SK-N-SH treated with all-trans-retinoic acid at 6 μM for 48 hours (cell line): ENCODE data around the gene HPN.

Experiments
- ATAC-seq: fragments of 200-7000 bp; cut with Tn5 transposase; 3 replicates; pipeline ENCODE4 v1.9.1; 2020; ENCODE audit warnings: mild to moderate bottlenecking, moderate library complexity
- ARNTL ChIP-seq: fragments of 450-650 bp; formaldehyde crosslinking; IDR thresholded peaks from 2 replicates; pipeline ENCODE4 v1.5.0; 2020; ENCODE audit warnings: low read depth, mild to moderate bottlenecking, moderate library complexity, borderline replicate concordance
- BACH2 ChIP-seq: fragments of 250-450 bp; sonication (Bioruptor Pico); IDR thresholded peaks from 2 replicates; pipeline ENCODE4 v1.9.0; 2021; ENCODE audit warnings: mild to moderate bottlenecking, borderline replicate concordance
- CREB5 ChIP-seq: fragments of 250-450 bp; sonication (Bioruptor Pico); IDR thresholded peaks from 2 replicates; pipeline ENCODE4 v1.5.1; 2020; ENCODE audit warnings: low read depth, mild to moderate bottlenecking, moderate library complexity
- CSDC2 ChIP-seq: fragments of 250-450 bp; sonication (Bioruptor Pico); IDR thresholded peaks from 2 replicates; pipeline ENCODE4 v1.5.0; 2020; ENCODE audit warnings: mild to moderate bottlenecking, moderate library complexity
- ESRRG ChIP-seq: fragments of 250-450 bp; sonication (Bioruptor Pico); IDR thresholded peaks from 2 replicates; pipeline ENCODE4 v1.6.1; 2021; ENCODE audit warnings: mild to moderate bottlenecking
- GLIS3 ChIP-seq: fragments of 250-450 bp; sonication (Bioruptor Pico); IDR thresholded peaks from 2 replicates; pipeline ENCODE4 v1.5.0; 2020; ENCODE audit warnings: mild to moderate bottlenecking, moderate library complexity
- ISL1 ChIP-seq: fragments of 250-450 bp; sonication (Bioruptor Pico); IDR thresholded peaks from 2 replicates; pipeline ENCODE4 v2.1.2; 2022; ENCODE audit warnings: mild to moderate bottlenecking, moderate library complexity
- OSR1 ChIP-seq: fragments of 250-450 bp; sonication (Bioruptor Pico); IDR thresholded peaks from 2 replicates; pipeline ENCODE4 v1.8.0; 2022; ENCODE audit warnings: moderate library complexity, mild to moderate bottlenecking, inconsistent platforms
- PPARA ChIP-seq: fragments of 250-450 bp; sonication (Bioruptor Pico); IDR thresholded peaks from 2 replicates; pipeline ENCODE4 v1.5.0; 2020; ENCODE audit warnings: mild to moderate bottlenecking, borderline replicate concordance
- RARB ChIP-seq: fragments of 250-450 bp; sonication (Bioruptor Pico); IDR thresholded peaks from 2 replicates; pipeline ENCODE4 v1.8.0; 2021; ENCODE audit warnings: mild to moderate bottlenecking, moderate library complexity
- TCF4 ChIP-seq: fragments of 250-450 bp; sonication (Bioruptor Pico); IDR thresholded peaks from 2 replicates; pipeline ENCODE4 v1.8.0; 2021; ENCODE audit warnings: mild to moderate bottlenecking, moderate library complexity, borderline replicate concordance
- TOX ChIP-seq: fragments of 250-450 bp; sonication (Bioruptor Pico); IDR thresholded peaks from 2 replicates; pipeline ENCODE4 v1.8.0; 2021; ENCODE audit warnings: mild to moderate bottlenecking, moderate library complexity, borderline replicate concordance
- ZC3H10 ChIP-seq: fragments of 250-450 bp; sonication (Bioruptor Pico); IDR thresholded peaks from 2 replicates; pipeline ENCODE4 v1.5.1; 2021; ENCODE audit warnings: mild to moderate bottlenecking, moderate library complexity
- ZFP3 ChIP-seq: fragments of 250-450 bp; sonication (Bioruptor Pico); IDR thresholded peaks from 2 replicates; pipeline ENCODE4 v1.5.0; 2020; ENCODE audit warnings: mild to moderate bottlenecking, moderate library complexity
- ZFP30 ChIP-seq: fragments of 450-650 bp; formaldehyde crosslinking; IDR thresholded peaks from 2 replicates; pipeline ENCODE4 v1.5.0; 2022; ENCODE audit warnings: mild to moderate bottlenecking, moderate library complexity
- ZNF565 ChIP-seq: fragments of 450-650 bp; formaldehyde crosslinking; conservative IDR thresholded peaks from 2 replicates; pipeline ENCODE4 v1.5.0; 2020; ENCODE audit warnings: low read depth, mild to moderate bottlenecking, moderate library complexity
- ZNF70 ChIP-seq: fragments of 450-650 bp; formaldehyde crosslinking; IDR thresholded peaks from 2 replicates; pipeline ENCODE4 v1.5.0; 2020; ENCODE audit warnings: mild to moderate bottlenecking, moderate library complexity
- TF ChIP-seq, protein P1 (sequence below): fragments of 250-450 bp; sonication (Bioruptor Pico); IDR thresholded peaks from 2 replicates; pipeline ENCODE4 v1.8.0; 2020; ENCODE audit warnings: mild to moderate bottlenecking, moderate library complexity, borderline replicate concordance
- TF ChIP-seq, protein P2 (sequence below): fragments of 250-450 bp; sonication (Bioruptor Pico); IDR thresholded peaks from 2 replicates; pipeline ENCODE4 v1.8.0; 2021; ENCODE audit warnings: low read depth, mild to moderate bottlenecking, moderate library complexity, borderline replicate concordance

The HPN gene

GRCh38 chr19:35060160-35060855 is 18.8 kb downstream of the HPN start:
- ATAC-seq = no peak
- TF ChIP-seq ISL1 (CRISPR knock-in tag) = no peak
- no peak for TF ChIP-seq TOX (CRISPR knock-in tag)
- no peak for TF ChIP-seq ARNTL
- no peak for TF ChIP-seq ZNF565 (CRISPR knock-in tag)
- no peak for TF ChIP-seq OSR1 (CRISPR knock-in tag)
- TF ChIP-seq, protein P1, sequence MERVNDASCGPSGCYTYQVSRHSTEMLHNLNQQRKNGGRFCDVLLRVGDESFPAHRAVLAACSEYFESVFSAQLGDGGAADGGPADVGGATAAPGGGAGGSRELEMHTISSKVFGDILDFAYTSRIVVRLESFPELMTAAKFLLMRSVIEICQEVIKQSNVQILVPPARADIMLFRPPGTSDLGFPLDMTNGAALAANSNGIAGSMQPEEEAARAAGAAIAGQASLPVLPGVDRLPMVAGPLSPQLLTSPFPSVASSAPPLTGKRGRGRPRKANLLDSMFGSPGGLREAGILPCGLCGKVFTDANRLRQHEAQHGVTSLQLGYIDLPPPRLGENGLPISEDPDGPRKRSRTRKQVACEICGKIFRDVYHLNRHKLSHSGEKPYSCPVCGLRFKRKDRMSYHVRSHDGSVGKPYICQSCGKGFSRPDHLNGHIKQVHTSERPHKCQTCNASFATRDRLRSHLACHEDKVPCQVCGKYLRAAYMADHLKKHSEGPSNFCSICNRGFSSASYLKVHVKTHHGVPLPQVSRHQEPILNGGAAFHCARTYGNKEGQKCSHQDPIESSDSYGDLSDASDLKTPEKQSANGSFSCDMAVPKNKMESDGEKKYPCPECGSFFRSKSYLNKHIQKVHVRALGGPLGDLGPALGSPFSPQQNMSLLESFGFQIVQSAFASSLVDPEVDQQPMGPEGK = no peak
- TF ChIP-seq ZFP3 = no peak
- no peak for TF ChIP-seq TCF4
- no peak for TF ChIP-seq RARB (CRISPR knock-in tag)
- no peak for TF ChIP-seq GLIS3 (CRISPR knock-in tag)

- ATAC-seq = peak; percentile 17; the same call in 1 of the 3 replicates
- TF ChIP-seq TCF4 (no peak), ZNF70 (CRISPR knock-in tag) (no peak), CSDC2 (CRISPR knock-in tag) (no peak), CREB5 (no peak)
Measured at GRCh38 chr19:35061583-35062373, 20.3 kb downstream of the HPN start.

- no peak for ATAC-seq
- TF ChIP-seq ZFP30 (CRISPR knock-in tag) = no peak
- TF ChIP-seq TOX (CRISPR knock-in tag) = no peak
- TF ChIP-seq ZNF565 (CRISPR knock-in tag) = no peak
- TF ChIP-seq, protein P1 = no peak
- TF ChIP-seq CSDC2 (CRISPR knock-in tag) = no peak
- no peak for TF ChIP-seq BACH2 (CRISPR knock-in tag)
- no peak for TF ChIP-seq ARNTL
- no peak for TF ChIP-seq GLIS3 (CRISPR knock-in tag)
- no peak for TF ChIP-seq TCF4
- TF ChIP-seq ESRRG (CRISPR knock-in tag) = no peak
- no peak for TF ChIP-seq PPARA (CRISPR knock-in tag)
- no peak for TF ChIP-seq ZNF70 (CRISPR knock-in tag)
- TF ChIP-seq, protein P2, sequence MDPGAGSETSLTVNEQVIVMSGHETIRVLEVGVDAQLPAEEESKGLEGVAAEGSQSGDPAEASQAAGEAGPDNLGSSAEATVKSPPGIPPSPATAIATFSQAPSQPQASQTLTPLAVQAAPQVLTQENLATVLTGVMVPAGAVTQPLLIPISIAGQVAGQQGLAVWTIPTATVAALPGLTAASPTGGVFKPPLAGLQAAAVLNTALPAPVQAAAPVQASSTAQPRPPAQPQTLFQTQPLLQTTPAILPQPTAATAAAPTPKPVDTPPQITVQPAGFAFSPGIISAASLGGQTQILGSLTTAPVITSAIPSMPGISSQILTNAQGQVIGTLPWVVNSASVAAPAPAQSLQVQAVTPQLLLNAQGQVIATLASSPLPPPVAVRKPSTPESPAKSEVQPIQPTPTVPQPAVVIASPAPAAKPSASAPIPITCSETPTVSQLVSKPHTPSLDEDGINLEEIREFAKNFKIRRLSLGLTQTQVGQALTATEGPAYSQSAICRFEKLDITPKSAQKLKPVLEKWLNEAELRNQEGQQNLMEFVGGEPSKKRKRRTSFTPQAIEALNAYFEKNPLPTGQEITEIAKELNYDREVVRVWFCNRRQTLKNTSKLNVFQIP (CRISPR knock-in tag) = no peak
- TF ChIP-seq ZFP3 = no peak
Measured at GRCh38 chr19:35062942-35063341, 21.4 kb downstream of the HPN start.

DNA sequence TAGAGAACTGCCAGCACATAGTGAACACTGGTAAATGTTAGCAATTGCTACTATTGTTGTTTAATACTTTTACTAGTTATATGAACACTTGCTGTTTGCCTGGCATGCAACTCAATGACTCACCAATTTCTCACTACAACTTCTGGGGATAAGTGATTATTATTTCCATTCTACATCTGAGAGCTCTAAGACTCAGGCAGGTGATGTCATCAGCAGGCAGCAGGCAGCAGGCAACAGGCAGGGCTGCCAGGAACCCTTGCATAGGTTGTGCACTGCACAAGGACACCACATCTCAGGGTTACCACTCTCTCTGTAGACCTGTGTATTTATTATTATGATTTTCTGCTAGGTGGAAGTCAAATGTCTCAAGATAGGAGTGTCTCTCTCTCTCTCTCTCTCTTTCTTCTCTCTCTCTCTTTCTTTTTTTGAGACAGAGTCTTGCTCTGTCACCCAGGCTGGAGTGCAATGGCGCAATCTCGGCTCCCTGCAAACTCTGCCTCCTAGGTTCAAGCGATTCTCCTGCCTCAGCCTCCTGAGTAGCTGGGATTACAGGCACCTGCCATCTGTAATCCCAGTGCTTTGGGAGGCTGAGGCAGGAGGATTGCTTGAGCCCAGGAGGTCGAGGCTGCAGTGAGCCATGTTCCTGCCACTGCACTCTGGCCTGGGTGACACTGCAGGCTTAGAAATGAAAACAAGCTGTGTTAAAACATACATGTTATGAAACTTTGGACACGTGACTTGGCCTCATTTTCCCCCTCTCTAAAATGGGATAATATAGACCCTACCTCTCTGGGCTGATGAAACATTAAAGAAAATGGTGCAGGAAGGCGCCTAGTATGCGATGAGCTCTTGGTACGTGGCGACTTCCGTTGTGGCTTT is 22.7 kb downstream of the HPN start:
- ATAC-seq = peak; percentile 58
- TF ChIP-seq ESRRG (CRISPR knock-in tag) = no peak
- TF ChIP-seq CSDC2 (CRISPR knock-in tag) = no peak
- no peak for TF ChIP-seq ZFP30 (CRISPR knock-in tag)
- no peak for TF ChIP-seq CREB5
- no peak for TF ChIP-seq PPARA (CRISPR knock-in tag)
- TF ChIP-seq BACH2 (CRISPR knock-in tag) = no peak
- TF ChIP-seq, protein P1 = no peak
- no peak for TF ChIP-seq ZC3H10 (CRISPR knock-in tag)
- TF ChIP-seq ARNTL = no peak
- TF ChIP-seq ZNF565 (CRISPR knock-in tag) = no peak
- TF ChIP-seq GLIS3 (CRISPR knock-in tag) = no peak
- no peak for TF ChIP-seq ZFP3
- no peak for TF ChIP-seq RARB (CRISPR knock-in tag)
